Measurements from ENCODE around the gene PRRT1B. TPM values are rescaled to one million over a fixed set of nuclear protein-coding genes. Genes with fewer than 3 reads are reported as not detected.
"Not testable (repeated sequence)": the region's sequence is repeated elsewhere in the genome, so short reads cannot be mapped to it uniquely, and the experiment has no call there.

Gene PRRT1B
- total RNA-seq, 2 experiments from 2014 or later = not detected

- Histone ChIP-seq H3K27ac (ENCODE audit: low read depth in 1 of 2, low read length in 2 of 2) (no peak overlapping the region), H3K36me3 (ENCODE audit: insufficient read depth, low read length) (no peaks in the 10 kb centered on the region), H3K4me1 (ENCODE audit: insufficient read depth, low read length) (peaks cover 18% of the 10 kb centered on the region), H3K9me3 (ENCODE audit: control insufficient read depth in 1 of 2, insufficient read depth in 1 of 2, low read length in 2 of 2) (peaks cover 25 to 46% of the 10 kb centered on the region in 2 experiments), H3K4me3 (ENCODE audit: low read length) (peak overlapping the region; percentile 47), H3K27me3 (ENCODE audit: control insufficient read depth in 1 of 2, insufficient read depth in 2 of 2, low read length in 2 of 2) (peaks cover 26 to 29% of the 10 kb centered on the region in 2 experiments)
- CTCF ChIA-PET = no interaction called here
- peaks cover 48% of the 10 kb centered on the region for H3K27me3 Mint-ChIP-seq
- DNase-seq (no peak), ATAC-seq (ENCODE audit: poor library complexity) (no peak)
- H3K4me3 Mint-ChIP-seq = peak overlapping the region; percentile 42
- no peak for TF ChIP-seq CTCF (IDR thresholded peaks at IDR 0.05)
- H3K4me1 Mint-ChIP-seq (ENCODE audit: low read depth) = peaks cover 18% of the 10 kb centered on the region
- peaks cover 18% of the 10 kb centered on the region for H3K36me3 Mint-ChIP-seq (ENCODE audit: low read depth)
- no peak overlapping the region for H3K27ac Mint-ChIP-seq
- peaks cover 7% of the 10 kb centered on the region for H3K9me3 Mint-ChIP-seq
- POLR2A ChIA-PET = interaction anchor here (1.3 kb wide), 1 partner anchor 39 kb away, joined by 5 read pairs; no protein-coding TSS in a partner anchor
- intact Hi-C loops (cut with DNase I, micrococcal nuclease) = no loop called here
These were observed 538 bp downstream of the PRRT1B start for GRCh38 chr9:131545786-131546335.

GRCh38 chr9:131546336-131547084 is 1.2 kb downstream of the PRRT1B start:
- Histone ChIP-seq H3K9me3 (ENCODE audit: control insufficient read depth in 1 of 2, insufficient read depth in 1 of 2, low read length in 2 of 2) (peaks cover 25 to 46% of the 10 kb centered on the region in 2 experiments), H3K27ac (ENCODE audit: low read depth in 1 of 2, low read length in 2 of 2) (no peak overlapping the region), H3K36me3 (ENCODE audit: insufficient read depth, low read length) (no peaks in the 10 kb centered on the region), H3K4me3 (ENCODE audit: low read length) (peak overlapping the region; percentile 47), H3K27me3 (ENCODE audit: control insufficient read depth in 1 of 2, insufficient read depth in 2 of 2, low read length in 2 of 2) (peaks cover 26 to 29% of the 10 kb centered on the region in 2 experiments), H3K4me1 (ENCODE audit: insufficient read depth, low read length) (peaks cover 18% of the 10 kb centered on the region)
- Mint-ChIP-seq H3K4me3 (peak overlapping the region; percentile 86), H3K36me3 (ENCODE audit: low read depth) (peaks cover 18% of the 10 kb centered on the region), H3K4me1 (ENCODE audit: low read depth) (peaks cover 18% of the 10 kb centered on the region), H3K27me3 (peaks cover 54% of the 10 kb centered on the region), H3K9me3 (peaks cover 7% of the 10 kb centered on the region), H3K27ac (no peak overlapping the region)
- TF ChIP-seq CTCF (IDR thresholded peaks at IDR 0.05) = no peak
- ChIA-PET CTCF (interaction anchor here (0.6 kb wide), 1 partner anchor 35 kb away, joined by 3 read pairs; no protein-coding TSS in a partner anchor), POLR2A (interaction anchor here (1.3 kb wide), 1 partner anchor 38 kb away, joined by 5 read pairs; no protein-coding TSS in a partner anchor)
- intact Hi-C loops (cut with DNase I, micrococcal nuclease) = no loop called here
- DNase-seq (peak in 3 of 14 experiments; percentile 26 to 46 (median 27)), ATAC-seq (ENCODE audit: poor library complexity) (peak; percentile 58)

GRCh38 chr9:131549186-131549585 is 3.9 kb downstream of the PRRT1B start:
- intact Hi-C loops (cut with DNase I, micrococcal nuclease); H3K4me3 ChIP-seq (ENCODE audit: low read length); POLR2A ChIA-PET; H3K36me3 ChIP-seq (ENCODE audit: insufficient read depth, low read length); H3K4me3 Mint-ChIP-seq; H3K36me3 Mint-ChIP-seq (ENCODE audit: low read depth); H3K9me3 Mint-ChIP-seq; H3K27ac ChIP-seq (ENCODE audit: low read depth in 1 of 2, low read length in 2 of 2); H3K27ac Mint-ChIP-seq; DNase-seq; CTCF ChIA-PET; ATAC-seq (ENCODE audit: poor library complexity): not testable (repeated sequence)
- Mint-ChIP-seq H3K4me1 (ENCODE audit: low read depth) (peaks cover 14% of the 10 kb centered on the region), H3K27me3 (peaks cover 78% of the 10 kb centered on the region)
- Histone ChIP-seq H3K9me3 (ENCODE audit: control insufficient read depth in 1 of 2, insufficient read depth in 1 of 2, low read length in 2 of 2) (peaks cover 3 to 26% of the 10 kb centered on the region in 2 experiments), H3K27me3 (ENCODE audit: control insufficient read depth in 1 of 2, insufficient read depth in 2 of 2, low read length in 2 of 2) (peaks cover 33 to 41% of the 10 kb centered on the region in 2 experiments), H3K4me1 (ENCODE audit: insufficient read depth, low read length) (peaks cover 18% of the 10 kb centered on the region)

GRCh38 chr9:131550465-131550864 is 5.1 kb downstream of the PRRT1B start:
- Histone ChIP-seq H3K27me3 (ENCODE audit: control insufficient read depth in 1 of 2, insufficient read depth in 2 of 2, low read length in 2 of 2) (peaks cover 37 to 42% of the 10 kb centered on the region in 2 experiments), H3K9me3 (ENCODE audit: control insufficient read depth in 1 of 2, insufficient read depth in 1 of 2, low read length in 2 of 2) (peaks cover 0 to 17% of the 10 kb centered on the region in 2 experiments), H3K4me1 (ENCODE audit: insufficient read depth, low read length) (peaks cover 18% of the 10 kb centered on the region)
- H3K4me3 Mint-ChIP-seq; H3K27ac Mint-ChIP-seq; CTCF ChIA-PET; H3K36me3 Mint-ChIP-seq (ENCODE audit: low read depth); intact Hi-C loops (cut with DNase I, micrococcal nuclease); H3K36me3 ChIP-seq (ENCODE audit: insufficient read depth, low read length); H3K27ac ChIP-seq (ENCODE audit: low read depth in 1 of 2, low read length in 2 of 2); DNase-seq; H3K9me3 Mint-ChIP-seq; H3K4me3 ChIP-seq (ENCODE audit: low read length); POLR2A ChIA-PET; ATAC-seq (ENCODE audit: poor library complexity): not testable (repeated sequence)
- Mint-ChIP-seq H3K4me1 (ENCODE audit: low read depth) (peaks cover 14% of the 10 kb centered on the region), H3K27me3 (peaks cover 80% of the 10 kb centered on the region)

All from CD4-positive, alpha-beta T cell (primary cell).